ENCODE results near the gene ARHGDIG. TPM values are rescaled to one million over a fixed set of nuclear protein-coding genes. Genes with fewer than 3 reads are reported as not detected.

The ARHGDIG gene
- total RNA-seq, 4 donors from 2014 or later = not detected

- H3K27me3 ChIP-seq = no peaks in the 10 kb centered on the region
- H3K4me1 ChIP-seq = no peaks in the 10 kb centered on the region
- TF ChIP-seq EP300 (IDR thresholded peaks at IDR 0.05) (no peak), POLR2A (IDR thresholded peaks at IDR 0.05) (no peak), CTCF (IDR thresholded peaks at IDR 0.05) (no peak)
- WGBS, 2 donors = 88 to 92% methylated on average over 30 to 31 of the region's 33 CpGs
- DNase-seq (ENCODE audit: low spot score in 2 of 2) = no peak
- no peaks in the 10 kb centered on the region for H3K9me3 ChIP-seq
- H3K27ac ChIP-seq = no peak overlapping the region
- H3K4me3 ChIP-seq = no peak overlapping the region
- H3K36me3 ChIP-seq = peaks cover 2 to 88% (median 16%) of the 10 kb centered on the region in 3 donors
Measured at GRCh38 chr16:287981-288920, 7.9 kb downstream of the ARHGDIG start.

GRCh38 chr16:289395-289997 is 9.1 kb downstream of the ARHGDIG start:
- Histone ChIP-seq H3K27ac (no peak overlapping the region), H3K4me1 (no peaks in the 10 kb centered on the region), H3K36me3 (peaks cover 2 to 92% (median 16%) of the 10 kb centered on the region in 3 donors), H3K4me3 (no peak overlapping the region), H3K27me3 (no peaks in the 10 kb centered on the region), H3K9me3 (no peaks in the 10 kb centered on the region)
- no peak for DNase-seq (ENCODE audit: low spot score in 2 of 2)
- no peak for TF ChIP-seq EP300 (IDR thresholded peaks at IDR 0.05)
- no peak for TF ChIP-seq POLR2A (IDR thresholded peaks at IDR 0.05)
- TF ChIP-seq CTCF (IDR thresholded peaks at IDR 0.05) = no peak
- 90 to 91% methylated on average over 16 to 22 of the region's 22 CpGs for WGBS, 2 donors

- H3K4me1 ChIP-seq = no peaks in the 10 kb centered on the region
- no peak for TF ChIP-seq EP300 (IDR thresholded peaks at IDR 0.05)
- TF ChIP-seq CTCF (IDR thresholded peaks at IDR 0.05) = no peak
- TF ChIP-seq POLR2A (IDR thresholded peaks at IDR 0.05) = no peak
- no peaks in the 10 kb centered on the region for H3K27me3 ChIP-seq
- no peaks in the 10 kb centered on the region for H3K9me3 ChIP-seq
- DNase-seq (ENCODE audit: low spot score in 2 of 2) = no peak
- H3K27ac ChIP-seq = no peak overlapping the region
- WGBS, 2 donors = 86 to 90% methylated on average over 20 to 25 of the region's 25 CpGs
- H3K36me3 ChIP-seq = peaks cover 2 to 88% (median 16%) of the 10 kb centered on the region in 3 donors
- H3K4me3 ChIP-seq = no peak overlapping the region
Measured at GRCh38 chr16:290015-290680, 9.8 kb downstream of the ARHGDIG start.

- no peaks in the 10 kb centered on the region for H3K9me3 ChIP-seq
- no peaks in the 10 kb centered on the region for H3K27me3 ChIP-seq
- peaks cover 2 to 89% (median 16%) of the 10 kb centered on the region in 3 donors for H3K36me3 ChIP-seq
- H3K4me3 ChIP-seq = no peak overlapping the region
- no peak for DNase-seq (ENCODE audit: low spot score in 2 of 2)
- TF ChIP-seq EP300 (IDR thresholded peaks at IDR 0.05) = no peak
- no peak for TF ChIP-seq POLR2A (IDR thresholded peaks at IDR 0.05)
- TF ChIP-seq CTCF (IDR thresholded peaks at IDR 0.05) = no peak
- H3K4me1 ChIP-seq = no peaks in the 10 kb centered on the region
- H3K27ac ChIP-seq = no peak overlapping the region
- WGBS, 2 donors = 91 to 96% methylated on average over 14 to 40 of the region's 50 CpGs
Measured at GRCh38 chr16:290681-291405, 10.5 kb downstream of the ARHGDIG start.
